Progenitor cell of endocrine pancreas (in vitro differentiated cells): ENCODE data around the gene CBX2. TPM values are rescaled to one million over a fixed set of nuclear protein-coding genes. Genes with fewer than 3 reads are reported as not detected.

Experiments used
- DNase-seq: peaks from one replicate; pipeline ENCODE4 v3.0.0; 2021; ENCODE audit warnings: low spot score; ENCODE audit not compliant: unreplicated experiment
- H3K27ac Mint-ChIP-seq: 2 replicates; pipeline ENCODE4 v1.8.0; 2021; ENCODE audit warnings: mild to moderate bottlenecking, moderate library complexity, mixed read lengths
- H3K27me3 Mint-ChIP-seq: 2 replicates; pipeline ENCODE4 v1.8.0; 2021; ENCODE audit warnings: mixed read lengths
- H3K36me3 Mint-ChIP-seq: 2 replicates; pipeline ENCODE4 v1.8.0; 2022; ENCODE audit warnings: mixed read lengths; ENCODE audit not compliant: insufficient read depth
- H3K4me1 Mint-ChIP-seq: 2 replicates; pipeline ENCODE4 v1.8.0; 2021; ENCODE audit warnings: low read depth, mixed read lengths
- H3K4me3 Mint-ChIP-seq: 2 replicates; pipeline ENCODE4 v1.8.0; 2021; ENCODE audit warnings: low read depth, mild to moderate bottlenecking, moderate library complexity, mixed read lengths
- H3K9me3 Mint-ChIP-seq: 2 replicates; pipeline ENCODE4 v1.8.0; 2021; ENCODE audit warnings: low read depth, mixed read lengths
- total RNA-seq: library from RNA; stranded (reverse); gene quantifications from 2 replicates; pipeline ENCODE4 v1.2.1, GENCODE V29; 2021
- TF ChIP-seq, protein P1 (sequence below): fragments of 200-600 bp; sonication (generic); IDR thresholded peaks from one replicate; pipeline ENCODE4 v1.5.0; 2021; ENCODE audit warnings: antibody characterized with exemption, mild to moderate bottlenecking; ENCODE audit not compliant: unreplicated experiment

The CBX2 gene
- total RNA-seq, 1 donor from 2014 or later, result 111 TPM

DNA sequence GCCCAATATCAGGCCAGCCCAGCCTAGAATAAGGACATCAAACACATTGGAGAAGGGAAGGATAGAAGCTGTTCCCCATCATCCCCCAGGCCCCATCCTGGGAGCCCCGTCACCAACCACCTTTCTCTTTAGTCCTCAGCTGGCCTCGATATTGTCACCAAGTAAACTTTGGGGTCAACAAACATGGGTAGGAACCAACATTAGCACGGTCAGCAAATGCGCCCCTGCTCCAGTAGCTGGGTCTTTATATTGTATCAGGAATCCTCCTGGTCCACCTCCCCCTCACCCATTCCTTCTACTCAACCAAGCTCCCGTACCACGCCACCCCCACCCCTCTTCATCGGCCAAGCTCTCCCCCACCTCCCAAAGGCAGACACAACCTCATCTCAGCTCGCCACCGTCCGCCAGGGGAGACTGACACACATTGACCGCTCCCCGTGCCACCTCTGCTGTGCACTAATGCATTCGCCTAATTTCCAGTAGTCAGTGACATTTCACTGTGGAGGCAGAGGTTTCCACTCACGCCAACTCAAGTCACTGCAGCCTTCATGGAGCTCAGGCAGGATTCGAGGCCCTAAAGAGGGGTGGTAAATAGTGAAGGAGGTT, 20.7 kb upstream of the CBX2 start:
- Mint-ChIP-seq H3K36me3 (peaks cover 7% of the 10 kb centered on the region), H3K27me3 (no peaks in the 10 kb centered on the region), H3K4me1 (peaks cover 6% of the 10 kb centered on the region), H3K9me3 (no peaks in the 10 kb centered on the region), H3K4me3 (no peak overlapping the region), H3K27ac (no peak overlapping the region)
- DNase-seq, result no peak
- TF ChIP-seq, protein P1, sequence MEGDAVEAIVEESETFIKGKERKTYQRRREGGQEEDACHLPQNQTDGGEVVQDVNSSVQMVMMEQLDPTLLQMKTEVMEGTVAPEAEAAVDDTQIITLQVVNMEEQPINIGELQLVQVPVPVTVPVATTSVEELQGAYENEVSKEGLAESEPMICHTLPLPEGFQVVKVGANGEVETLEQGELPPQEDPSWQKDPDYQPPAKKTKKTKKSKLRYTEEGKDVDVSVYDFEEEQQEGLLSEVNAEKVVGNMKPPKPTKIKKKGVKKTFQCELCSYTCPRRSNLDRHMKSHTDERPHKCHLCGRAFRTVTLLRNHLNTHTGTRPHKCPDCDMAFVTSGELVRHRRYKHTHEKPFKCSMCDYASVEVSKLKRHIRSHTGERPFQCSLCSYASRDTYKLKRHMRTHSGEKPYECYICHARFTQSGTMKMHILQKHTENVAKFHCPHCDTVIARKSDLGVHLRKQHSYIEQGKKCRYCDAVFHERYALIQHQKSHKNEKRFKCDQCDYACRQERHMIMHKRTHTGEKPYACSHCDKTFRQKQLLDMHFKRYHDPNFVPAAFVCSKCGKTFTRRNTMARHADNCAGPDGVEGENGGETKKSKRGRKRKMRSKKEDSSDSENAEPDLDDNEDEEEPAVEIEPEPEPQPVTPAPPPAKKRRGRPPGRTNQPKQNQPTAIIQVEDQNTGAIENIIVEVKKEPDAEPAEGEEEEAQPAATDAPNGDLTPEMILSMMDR, result no peak

- no peak overlapping the region for H3K4me3 Mint-ChIP-seq
- no peaks in the 10 kb centered on the region for H3K9me3 Mint-ChIP-seq
- TF ChIP-seq, protein P1, result no peak
- H3K36me3 Mint-ChIP-seq, result peaks cover 7% of the 10 kb centered on the region
- no peak for DNase-seq
- H3K4me1 Mint-ChIP-seq, result peaks cover 6% of the 10 kb centered on the region
- H3K27ac Mint-ChIP-seq, result no peak overlapping the region
- no peaks in the 10 kb centered on the region for H3K27me3 Mint-ChIP-seq
Measured at GRCh38 chr17:79758271-79758670, 19.7 kb upstream of the CBX2 start.

- no peak for DNase-seq
- H3K4me1 Mint-ChIP-seq, result no peaks in the 10 kb centered on the region
- TF ChIP-seq, protein P1, result no peak
- peaks cover 7% of the 10 kb centered on the region for H3K36me3 Mint-ChIP-seq
- no peaks in the 10 kb centered on the region for H3K27me3 Mint-ChIP-seq
- H3K27ac Mint-ChIP-seq, result no peak overlapping the region
- no peak overlapping the region for H3K4me3 Mint-ChIP-seq
- no peaks in the 10 kb centered on the region for H3K9me3 Mint-ChIP-seq
Measured at GRCh38 chr17:79760197-79760906, 17.6 kb upstream of the CBX2 start.

DNA sequence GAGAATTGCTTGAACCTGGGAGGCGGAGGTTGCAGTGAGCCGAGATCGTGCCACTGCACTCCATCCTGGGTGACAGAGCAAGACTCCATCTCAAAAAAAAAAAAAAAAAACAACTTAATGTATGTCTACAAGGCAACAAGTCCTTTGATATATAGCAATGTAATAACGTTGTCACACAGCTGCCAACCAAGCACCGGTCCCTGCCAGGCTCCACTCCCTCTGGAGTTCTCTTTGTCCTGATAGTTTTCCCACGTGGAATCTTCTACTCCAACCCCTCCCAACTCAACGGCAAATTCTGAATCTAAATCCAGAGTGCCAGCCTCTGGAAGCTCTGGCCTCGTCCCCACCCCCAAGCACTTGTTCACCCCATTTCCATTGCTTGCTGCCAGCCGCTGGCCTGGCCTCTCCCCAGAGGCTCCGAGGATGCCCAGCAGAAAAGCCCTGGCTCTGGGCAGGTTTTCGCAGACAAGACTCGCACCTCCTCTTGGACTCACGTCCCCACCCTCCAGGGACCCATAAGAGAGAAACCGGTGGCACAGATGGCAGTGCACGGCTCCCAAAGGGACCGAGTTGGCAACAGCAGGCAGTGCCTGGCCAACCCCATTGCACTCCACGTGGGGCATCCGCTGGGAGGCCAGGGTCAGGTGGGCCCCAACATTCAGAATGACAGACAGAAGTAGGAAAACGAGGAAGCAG, 15.9 kb upstream of the CBX2 start:
- H3K4me3 Mint-ChIP-seq, result no peak overlapping the region
- peaks cover 4% of the 10 kb centered on the region for H3K36me3 Mint-ChIP-seq
- no peaks in the 10 kb centered on the region for H3K9me3 Mint-ChIP-seq
- no peaks in the 10 kb centered on the region for H3K27me3 Mint-ChIP-seq
- H3K4me1 Mint-ChIP-seq, result no peaks in the 10 kb centered on the region
- DNase-seq, result no peak
- TF ChIP-seq, protein P1, result no peak
- H3K27ac Mint-ChIP-seq, result no peak overlapping the region

GRCh38 chr17:79765708-79766107, 12.2 kb upstream of the CBX2 start:
- no peak for DNase-seq
- no peaks in the 10 kb centered on the region for H3K9me3 Mint-ChIP-seq
- no peak overlapping the region for H3K4me3 Mint-ChIP-seq
- no peak overlapping the region for H3K27ac Mint-ChIP-seq
- H3K27me3 Mint-ChIP-seq, result no peaks in the 10 kb centered on the region
- no peaks in the 10 kb centered on the region for H3K36me3 Mint-ChIP-seq
- no peaks in the 10 kb centered on the region for H3K4me1 Mint-ChIP-seq
- TF ChIP-seq, protein P1, result no peak
